ENCODE measurements around the gene JAK1. TPM values are rescaled to one million over a fixed set of nuclear protein-coding genes. Genes with fewer than 3 reads are reported as not detected.
A peak's percentile ranks its signal among the peaks of the same experiment; 100 is the strongest.

JAK1 gene
- polyA plus RNA-seq, 2 of the 4 experiments (the other 2 are of a cell fraction) = 110 to 159 TPM

- Histone ChIP-seq H3K4me3 (no peak overlapping the region), H3K4me1 (peaks cover 85% of the 10 kb centered on the region), H3K4me2 (peak overlapping the region; percentile 66), H3K27ac (peak overlapping the region; percentile 50 to 70; a peak in 3 of 6 replicates), H3K9me3 (no peaks in the 10 kb centered on the region)
- CTCF ChIA-PET = interaction anchor here (0.7 to 1.0 kb wide), 3 partner anchors 12 to 449 kb away, joined by 3 read pairs; no protein-coding TSS in a partner anchor
- ATAC-seq (peak; percentile 45 to 61; a peak in 4 of 6 replicates), FAIRE-seq (no peak), DNase-seq (ENCODE audit: low read depth in 1 of 2, low spot score in 1 of 2) (no peak)
- POLR2A ChIA-PET = no interaction called here
- TF ChIP-seq, protein P1, sequence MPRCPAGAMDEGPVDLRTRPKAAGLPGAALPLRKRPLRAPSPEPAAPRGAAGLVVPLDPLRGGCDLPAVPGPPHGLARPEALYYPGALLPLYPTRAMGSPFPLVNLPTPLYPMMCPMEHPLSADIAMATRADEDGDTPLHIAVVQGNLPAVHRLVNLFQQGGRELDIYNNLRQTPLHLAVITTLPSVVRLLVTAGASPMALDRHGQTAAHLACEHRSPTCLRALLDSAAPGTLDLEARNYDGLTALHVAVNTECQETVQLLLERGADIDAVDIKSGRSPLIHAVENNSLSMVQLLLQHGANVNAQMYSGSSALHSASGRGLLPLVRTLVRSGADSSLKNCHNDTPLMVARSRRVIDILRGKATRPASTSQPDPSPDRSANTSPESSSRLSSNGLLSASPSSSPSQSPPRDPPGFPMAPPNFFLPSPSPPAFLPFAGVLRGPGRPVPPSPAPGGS (IDR thresholded peaks at IDR 0.05) = no peak
- TF ChIP-seq ELK1 (IDR thresholded peaks at IDR 0.05; ENCODE audit: low read depth, low read length) (no peak), RFX5 (IDR thresholded peaks at IDR 0.05) (no peak), NPAS2 (CRISPR knock-in tag; IDR thresholded peaks at IDR 0.05; ENCODE audit: borderline replicate concordance) (no peak), CHD4 (IDR thresholded peaks at IDR 0.05; ENCODE audit: borderline replicate concordance) (no peak), SREBF2 (IDR thresholded peaks at IDR 0.05) (no peak), ESRRA (IDR thresholded peaks at IDR 0.05; ENCODE audit: borderline replicate concordance, low read length) (no peak), FOXS1 (CRISPR knock-in tag; IDR thresholded peaks at IDR 0.05) (no peak), NFE2L2 (conservative IDR thresholded peaks at IDR 0.05; ENCODE audit: low read length) (no peak), PBX3 (IDR thresholded peaks at IDR 0.05) (no peak), E2F6 (IDR thresholded peaks at IDR 0.05; ENCODE audit: borderline replicate concordance, low read depth) (no peak)
- TF ChIP-seq, protein P2, sequence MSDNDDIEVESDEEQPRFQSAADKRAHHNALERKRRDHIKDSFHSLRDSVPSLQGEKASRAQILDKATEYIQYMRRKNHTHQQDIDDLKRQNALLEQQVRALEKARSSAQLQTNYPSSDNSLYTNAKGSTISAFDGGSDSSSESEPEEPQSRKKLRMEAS (IDR thresholded peaks at IDR 0.05) = no peak
- TF ChIP-seq, protein P3, sequence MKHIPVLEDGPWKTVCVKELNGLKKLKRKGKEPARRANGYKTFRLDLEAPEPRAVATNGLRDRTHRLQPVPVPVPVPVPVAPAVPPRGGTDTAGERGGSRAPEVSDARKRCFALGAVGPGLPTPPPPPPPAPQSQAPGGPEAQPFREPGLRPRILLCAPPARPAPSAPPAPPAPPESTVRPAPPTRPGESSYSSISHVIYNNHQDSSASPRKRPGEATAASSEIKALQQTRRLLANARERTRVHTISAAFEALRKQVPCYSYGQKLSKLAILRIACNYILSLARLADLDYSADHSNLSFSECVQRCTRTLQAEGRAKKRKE (CRISPR knock-in tag; IDR thresholded peaks at IDR 0.05; ENCODE audit: low read depth) = no peak
- 62% methylated on average over 14 of the region's 14 CpGs for WGBS (ENCODE audit: missing lambda C conversion rate)
These were observed 11.0 kb downstream of the JAK1 start for GRCh38 chr1:64955097-64956009.

GRCh38 chr1:64953241-64953640 is 13.1 kb downstream of the JAK1 start:
- Histone ChIP-seq H3K9me3 (no peaks in the 10 kb centered on the region), H3K4me1 (peaks cover 86% of the 10 kb centered on the region), H3K4me2 (peak overlapping the region; percentile 29; the same call in 1 of the 3 replicates), H3K4me3 (no peak overlapping the region), H3K27ac (peak overlapping the region in 1 of 2 experiments; percentile 18; a peak in 1 of 6 replicates)
- no peak for FAIRE-seq
- no peak for ATAC-seq
- CTCF ChIA-PET = no interaction called here
- WGBS (ENCODE audit: missing lambda C conversion rate) = 69% methylated on average over 6 of the region's 6 CpGs
- no peak for DNase-seq (ENCODE audit: low read depth in 1 of 2, low spot score in 1 of 2)
- POLR2A ChIA-PET = no interaction called here
- TF ChIP-seq TP53 (CRISPR knock-in tag; IDR thresholded peaks at IDR 0.05) (no peak), EHMT2 (IDR thresholded peaks at IDR 0.05; ENCODE audit: low read depth) (no peak)
